GM23338 (cell line): ENCODE measurements around the gene MATR3. TPM values are rescaled to one million over a fixed set of nuclear protein-coding genes. Genes with fewer than 3 reads are reported as not detected.

ENCODE experiments used
- ATAC-seq: fragments of 200-7000 bp; cut with Tn5 transposase; 3 replicates; pipeline ENCODE4 v1.9.1; 2020
- DNase-seq: peaks from one replicate; pipeline ENCODE4 v3.0.0-alpha.2; 2015; ENCODE audit warnings: low spot score
- H2AFZ ChIP-seq: fragments of 200-600 bp; sonication (generic); 2 replicates; pipeline ENCODE4 v1.8.0; 2016; ENCODE audit warnings: antibody characterized with exemption, mild to moderate bottlenecking, moderate library complexity
- H3F3A ChIP-seq: fragments of 200-600 bp; sonication (generic); replicated peaks from 2 replicates; pipeline ENCODE4 v1.8.0; 2017; ENCODE audit warnings: antibody characterized with exemption, mixed run types, low read depth
- H3K27ac ChIP-seq: fragments of 200-600 bp; sonication (generic); 2 replicates; pipeline ENCODE4 v1.6.1; 2016; ENCODE audit warnings: low read depth
- H3K27me3 ChIP-seq: fragments of 200-600 bp; sonication (generic); 2 replicates; pipeline ENCODE4 v1.8.0; 2016; ENCODE audit warnings: mild to moderate bottlenecking, mixed run types, moderate library complexity; ENCODE audit not compliant: insufficient read depth
- H3K36me3 ChIP-seq: fragments of 200-600 bp; sonication (generic); 2 replicates; pipeline ENCODE4 v1.8.0; 2016; ENCODE audit warnings: mild to moderate bottlenecking; ENCODE audit not compliant: insufficient read depth
- H3K4me1 ChIP-seq: fragments of 200-600 bp; sonication (generic); 2 replicates; pipeline ENCODE4 v1.8.0; 2016; ENCODE audit warnings: mild to moderate bottlenecking, moderate library complexity; ENCODE audit not compliant: insufficient read depth
- H3K4me2 ChIP-seq: fragments of 200-600 bp; sonication (generic); 2 replicates; pipeline ENCODE4 v1.7.1; 2017; ENCODE audit warnings: mixed run types
- H3K4me3 ChIP-seq: fragments of 200-600 bp; sonication (generic); 2 replicates; pipeline ENCODE4 v1.6.1; 2016; ENCODE audit warnings: mixed run types
- H3K79me2 ChIP-seq: fragments of 200-600 bp; sonication (generic); replicated peaks from 2 replicates; pipeline ENCODE4 v1.8.0; 2017; ENCODE audit warnings: mild to moderate bottlenecking; ENCODE audit not compliant: insufficient read depth
- H3K9me2 ChIP-seq: fragments of 200-600 bp; sonication (generic); 2 replicates; pipeline ENCODE4 v1.8.0; 2017; ENCODE audit not compliant: insufficient read depth
- H4K20me1 ChIP-seq: fragments of 200-600 bp; sonication (generic); replicated peaks from 2 replicates; pipeline ENCODE4 v1.8.0; 2017; ENCODE audit warnings: mild to moderate bottlenecking; ENCODE audit not compliant: insufficient read depth
- H3K27ac Mint-ChIP-seq: 2 replicates; pipeline ENCODE4 v1.8.0; 2020; ENCODE audit warnings: inconsistent platforms, mild to moderate bottlenecking, moderate library complexity, mixed read lengths
- H3K27me3 Mint-ChIP-seq: 3 replicates; pipeline ENCODE4 v1.8.0; 2022; ENCODE audit warnings: low read depth, mild to moderate bottlenecking, moderate library complexity, mixed read lengths, inconsistent platforms; ENCODE audit not compliant: insufficient read depth, poor library complexity
- H3K36me3 Mint-ChIP-seq: 3 replicates; pipeline ENCODE4 v1.8.0; 2021; ENCODE audit warnings: low read depth, mild to moderate bottlenecking, inconsistent platforms, moderate library complexity, mixed read lengths
- H3K4me1 Mint-ChIP-seq: 3 replicates; pipeline ENCODE4 v1.8.0; 2020; ENCODE audit warnings: mild to moderate bottlenecking, inconsistent platforms, mixed read lengths
- H3K4me3 Mint-ChIP-seq: 3 replicates; pipeline ENCODE4 v1.8.0; 2021; ENCODE audit warnings: moderate library complexity, mild to moderate bottlenecking, inconsistent platforms, mixed read lengths
- H3K9me3 Mint-ChIP-seq: 3 replicates; pipeline ENCODE4 v1.8.0; 2020; ENCODE audit warnings: moderate library complexity, mild to moderate bottlenecking, inconsistent platforms, mixed read lengths
- CREB1 ChIP-seq: fragments of 250-450 bp; sonication (Bioruptor Pico); IDR thresholded peaks from 2 replicates; pipeline ENCODE4 v1.5.0; 2020; ENCODE audit warnings: low read depth, mild to moderate bottlenecking, moderate library complexity
- EZH2 ChIP-seq: fragments of 200-600 bp; sonication (generic); IDR thresholded peaks from one replicate; pipeline ENCODE4 v1.8.0; 2017; ENCODE audit warnings: antibody characterized with exemption, mild to moderate bottlenecking, low read depth; ENCODE audit not compliant: unreplicated experiment
- EZH2phosphoT487 ChIP-seq: fragments of 200-600 bp; sonication (generic); IDR thresholded peaks from one replicate; pipeline ENCODE4 v1.8.1; 2018; ENCODE audit warnings: antibody characterized with exemption; ENCODE audit not compliant: unreplicated experiment
- JUNB ChIP-seq: IDR thresholded peaks from one replicate; pipeline ENCODE4 v1.6.1; 2016; ENCODE audit warnings: antibody characterized with exemption; ENCODE audit not compliant: unreplicated experiment
- NANOG ChIP-seq: IDR thresholded peaks from 2 replicates; pipeline ENCODE4 v1.6.1; 2016; ENCODE audit warnings: antibody characterized with exemption, borderline replicate concordance
- POLR2AphosphoS5 ChIP-seq: IDR thresholded peaks from 2 replicates; pipeline ENCODE4 v1.6.1; 2016; ENCODE audit warnings: antibody characterized with exemption, low read depth
- ZNF114 ChIP-seq: fragments of 250-450 bp; sonication (Bioruptor Pico); IDR thresholded peaks from 2 replicates; pipeline ENCODE4 v1.5.0; 2020; ENCODE audit warnings: mild to moderate bottlenecking, moderate library complexity
- ZNF331 ChIP-seq: fragments of 250-450 bp; sonication (Bioruptor Pico); IDR thresholded peaks from 2 replicates; pipeline ENCODE4 v1.5.0; 2020; ENCODE audit warnings: low read depth, mild to moderate bottlenecking, moderate library complexity
- polyA plus RNA-seq: library from polyadenylated mRNA; unstranded; fragments of >200 nt; fragmentation: Nextera tagmentation; extraction: Ambion mirVana; gene quantifications from 2 replicates; pipeline ENCODE4 v1.2.1, GENCODE V29; 2016
- total RNA-seq: library from RNA; depleted of rRNA; stranded (reverse); fragments of >200 nt; shearing (Covaris generic); gene quantifications from 2 replicates; pipeline ENCODE4 v1.2.3, GENCODE V29; 2014
- TF ChIP-seq, protein P1 (sequence below): IDR thresholded peaks from one replicate; pipeline ENCODE4 v1.6.1; 2018; ENCODE audit warnings: antibody characterized with exemption; ENCODE audit not compliant: unreplicated experiment
- TF ChIP-seq, protein P2 (sequence below): fragments of 250-450 bp; sonication (Bioruptor Pico); IDR thresholded peaks from 2 replicates; pipeline ENCODE4 v1.5.0; 2020; ENCODE audit warnings: mild to moderate bottlenecking, moderate library complexity
- TF ChIP-seq, protein P3 (sequence below), 2 experiments: fragments of 200-600 bp in 1 of 2; sonication (generic) in 1 of 2; conservative IDR thresholded peaks; 2 replicates each; pipeline versions ENCODE4 v1.5.1 to v1.6.1; 2016 to 2017; ENCODE audit warnings: antibody characterized with exemption in 2 of 2, low read depth in 2 of 2, mild to moderate bottlenecking in 2 of 2, moderate library complexity in 1 of 2

MATR3 gene
- total and polyA plus RNA-seq, 2 experiments from 2014 or later = 278 to 506 TPM

DNA sequence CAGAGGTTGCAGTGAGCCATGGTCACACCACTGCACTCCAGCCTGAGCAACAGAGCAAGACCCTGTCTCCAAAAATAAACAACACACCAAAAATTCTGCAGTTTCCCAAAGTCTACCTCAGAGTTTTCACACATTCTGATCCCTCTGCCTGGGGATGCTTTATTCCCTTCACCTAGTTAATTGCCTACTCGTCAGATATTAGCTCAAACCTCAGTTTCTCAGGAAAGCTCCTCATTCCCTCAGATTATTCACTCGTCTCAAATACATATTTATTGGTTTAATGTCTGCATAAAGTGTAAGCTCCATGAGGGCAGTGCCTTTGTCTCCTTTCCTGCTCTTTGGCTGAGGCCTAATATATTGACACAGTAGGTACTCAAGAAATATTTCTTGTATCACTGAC, 2.5 kb upstream of the MATR3 start:
- H3K4me1 Mint-ChIP-seq = peaks cover 7% of the 10 kb centered on the region; the same call in 2 of the 3 replicates
- Histone ChIP-seq H3K79me2 (peaks cover 23% of the 10 kb centered on the region), H3K9me2 (no peaks in the 10 kb centered on the region), H3F3A (peaks cover 30% of the 10 kb centered on the region), H4K20me1 (peaks cover 6% of the 10 kb centered on the region; the same call in 1 of the 2 replicates), H2AFZ (no peak overlapping the region), H3K36me3 (no peaks in the 10 kb centered on the region), H3K4me3 (no peak overlapping the region), H3K4me1 (no peaks in the 10 kb centered on the region), H3K27ac (no peak overlapping the region; the same call in 1 of the 2 replicates), H3K27me3 (no peaks in the 10 kb centered on the region), H3K4me2 (no peak overlapping the region)
- H3K4me3 Mint-ChIP-seq = no peak overlapping the region
- no peak overlapping the region for H3K27ac Mint-ChIP-seq
- H3K9me3 Mint-ChIP-seq = 0 out of 3 replicates have a peak, but pooled peaks cover 6% of the 10 kb centered on the region
- no peak for TF ChIP-seq CREB1 (CRISPR knock-in tag)
- no peak for TF ChIP-seq JUNB
- TF ChIP-seq, protein P1, sequence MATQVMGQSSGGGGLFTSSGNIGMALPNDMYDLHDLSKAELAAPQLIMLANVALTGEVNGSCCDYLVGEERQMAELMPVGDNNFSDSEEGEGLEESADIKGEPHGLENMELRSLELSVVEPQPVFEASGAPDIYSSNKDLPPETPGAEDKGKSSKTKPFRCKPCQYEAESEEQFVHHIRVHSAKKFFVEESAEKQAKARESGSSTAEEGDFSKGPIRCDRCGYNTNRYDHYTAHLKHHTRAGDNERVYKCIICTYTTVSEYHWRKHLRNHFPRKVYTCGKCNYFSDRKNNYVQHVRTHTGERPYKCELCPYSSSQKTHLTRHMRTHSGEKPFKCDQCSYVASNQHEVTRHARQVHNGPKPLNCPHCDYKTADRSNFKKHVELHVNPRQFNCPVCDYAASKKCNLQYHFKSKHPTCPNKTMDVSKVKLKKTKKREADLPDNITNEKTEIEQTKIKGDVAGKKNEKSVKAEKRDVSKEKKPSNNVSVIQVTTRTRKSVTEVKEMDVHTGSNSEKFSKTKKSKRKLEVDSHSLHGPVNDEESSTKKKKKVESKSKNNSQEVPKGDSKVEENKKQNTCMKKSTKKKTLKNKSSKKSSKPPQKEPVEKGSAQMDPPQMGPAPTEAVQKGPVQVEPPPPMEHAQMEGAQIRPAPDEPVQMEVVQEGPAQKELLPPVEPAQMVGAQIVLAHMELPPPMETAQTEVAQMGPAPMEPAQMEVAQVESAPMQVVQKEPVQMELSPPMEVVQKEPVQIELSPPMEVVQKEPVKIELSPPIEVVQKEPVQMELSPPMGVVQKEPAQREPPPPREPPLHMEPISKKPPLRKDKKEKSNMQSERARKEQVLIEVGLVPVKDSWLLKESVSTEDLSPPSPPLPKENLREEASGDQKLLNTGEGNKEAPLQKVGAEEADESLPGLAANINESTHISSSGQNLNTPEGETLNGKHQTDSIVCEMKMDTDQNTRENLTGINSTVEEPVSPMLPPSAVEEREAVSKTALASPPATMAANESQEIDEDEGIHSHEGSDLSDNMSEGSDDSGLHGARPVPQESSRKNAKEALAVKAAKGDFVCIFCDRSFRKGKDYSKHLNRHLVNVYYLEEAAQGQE = no peak
- no peak for TF ChIP-seq POLR2AphosphoS5
- TF ChIP-seq NANOG = no peak
- no peak for TF ChIP-seq ZNF331 (CRISPR knock-in tag)
- TF ChIP-seq EZH2phosphoT487 = no peak
- no peak for ATAC-seq
- DNase-seq = no peak
- peaks cover 35% of the 10 kb centered on the region for H3K36me3 Mint-ChIP-seq
- H3K27me3 Mint-ChIP-seq = peaks cover 30% of the 10 kb centered on the region

DNA sequence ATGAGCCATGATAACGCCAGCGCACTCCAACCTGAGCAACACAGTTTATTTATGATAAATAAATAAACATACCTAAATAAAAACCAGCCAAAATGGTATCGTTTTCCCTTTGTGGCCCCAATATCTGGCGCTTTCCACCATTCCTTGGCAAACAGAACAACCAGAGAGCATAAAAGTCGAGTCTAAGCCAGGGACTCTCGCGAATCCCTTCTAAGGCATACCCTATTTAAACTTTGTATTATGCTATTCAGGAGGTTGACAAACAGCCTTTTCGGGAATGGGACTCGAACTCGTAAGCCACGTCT, 386 bp upstream of the MATR3 start:
- H3K27ac ChIP-seq = peak overlapping the region; percentile 97
- no peak for TF ChIP-seq ZNF114
- TF ChIP-seq EZH2 = no peak
- TF ChIP-seq, protein P2, sequence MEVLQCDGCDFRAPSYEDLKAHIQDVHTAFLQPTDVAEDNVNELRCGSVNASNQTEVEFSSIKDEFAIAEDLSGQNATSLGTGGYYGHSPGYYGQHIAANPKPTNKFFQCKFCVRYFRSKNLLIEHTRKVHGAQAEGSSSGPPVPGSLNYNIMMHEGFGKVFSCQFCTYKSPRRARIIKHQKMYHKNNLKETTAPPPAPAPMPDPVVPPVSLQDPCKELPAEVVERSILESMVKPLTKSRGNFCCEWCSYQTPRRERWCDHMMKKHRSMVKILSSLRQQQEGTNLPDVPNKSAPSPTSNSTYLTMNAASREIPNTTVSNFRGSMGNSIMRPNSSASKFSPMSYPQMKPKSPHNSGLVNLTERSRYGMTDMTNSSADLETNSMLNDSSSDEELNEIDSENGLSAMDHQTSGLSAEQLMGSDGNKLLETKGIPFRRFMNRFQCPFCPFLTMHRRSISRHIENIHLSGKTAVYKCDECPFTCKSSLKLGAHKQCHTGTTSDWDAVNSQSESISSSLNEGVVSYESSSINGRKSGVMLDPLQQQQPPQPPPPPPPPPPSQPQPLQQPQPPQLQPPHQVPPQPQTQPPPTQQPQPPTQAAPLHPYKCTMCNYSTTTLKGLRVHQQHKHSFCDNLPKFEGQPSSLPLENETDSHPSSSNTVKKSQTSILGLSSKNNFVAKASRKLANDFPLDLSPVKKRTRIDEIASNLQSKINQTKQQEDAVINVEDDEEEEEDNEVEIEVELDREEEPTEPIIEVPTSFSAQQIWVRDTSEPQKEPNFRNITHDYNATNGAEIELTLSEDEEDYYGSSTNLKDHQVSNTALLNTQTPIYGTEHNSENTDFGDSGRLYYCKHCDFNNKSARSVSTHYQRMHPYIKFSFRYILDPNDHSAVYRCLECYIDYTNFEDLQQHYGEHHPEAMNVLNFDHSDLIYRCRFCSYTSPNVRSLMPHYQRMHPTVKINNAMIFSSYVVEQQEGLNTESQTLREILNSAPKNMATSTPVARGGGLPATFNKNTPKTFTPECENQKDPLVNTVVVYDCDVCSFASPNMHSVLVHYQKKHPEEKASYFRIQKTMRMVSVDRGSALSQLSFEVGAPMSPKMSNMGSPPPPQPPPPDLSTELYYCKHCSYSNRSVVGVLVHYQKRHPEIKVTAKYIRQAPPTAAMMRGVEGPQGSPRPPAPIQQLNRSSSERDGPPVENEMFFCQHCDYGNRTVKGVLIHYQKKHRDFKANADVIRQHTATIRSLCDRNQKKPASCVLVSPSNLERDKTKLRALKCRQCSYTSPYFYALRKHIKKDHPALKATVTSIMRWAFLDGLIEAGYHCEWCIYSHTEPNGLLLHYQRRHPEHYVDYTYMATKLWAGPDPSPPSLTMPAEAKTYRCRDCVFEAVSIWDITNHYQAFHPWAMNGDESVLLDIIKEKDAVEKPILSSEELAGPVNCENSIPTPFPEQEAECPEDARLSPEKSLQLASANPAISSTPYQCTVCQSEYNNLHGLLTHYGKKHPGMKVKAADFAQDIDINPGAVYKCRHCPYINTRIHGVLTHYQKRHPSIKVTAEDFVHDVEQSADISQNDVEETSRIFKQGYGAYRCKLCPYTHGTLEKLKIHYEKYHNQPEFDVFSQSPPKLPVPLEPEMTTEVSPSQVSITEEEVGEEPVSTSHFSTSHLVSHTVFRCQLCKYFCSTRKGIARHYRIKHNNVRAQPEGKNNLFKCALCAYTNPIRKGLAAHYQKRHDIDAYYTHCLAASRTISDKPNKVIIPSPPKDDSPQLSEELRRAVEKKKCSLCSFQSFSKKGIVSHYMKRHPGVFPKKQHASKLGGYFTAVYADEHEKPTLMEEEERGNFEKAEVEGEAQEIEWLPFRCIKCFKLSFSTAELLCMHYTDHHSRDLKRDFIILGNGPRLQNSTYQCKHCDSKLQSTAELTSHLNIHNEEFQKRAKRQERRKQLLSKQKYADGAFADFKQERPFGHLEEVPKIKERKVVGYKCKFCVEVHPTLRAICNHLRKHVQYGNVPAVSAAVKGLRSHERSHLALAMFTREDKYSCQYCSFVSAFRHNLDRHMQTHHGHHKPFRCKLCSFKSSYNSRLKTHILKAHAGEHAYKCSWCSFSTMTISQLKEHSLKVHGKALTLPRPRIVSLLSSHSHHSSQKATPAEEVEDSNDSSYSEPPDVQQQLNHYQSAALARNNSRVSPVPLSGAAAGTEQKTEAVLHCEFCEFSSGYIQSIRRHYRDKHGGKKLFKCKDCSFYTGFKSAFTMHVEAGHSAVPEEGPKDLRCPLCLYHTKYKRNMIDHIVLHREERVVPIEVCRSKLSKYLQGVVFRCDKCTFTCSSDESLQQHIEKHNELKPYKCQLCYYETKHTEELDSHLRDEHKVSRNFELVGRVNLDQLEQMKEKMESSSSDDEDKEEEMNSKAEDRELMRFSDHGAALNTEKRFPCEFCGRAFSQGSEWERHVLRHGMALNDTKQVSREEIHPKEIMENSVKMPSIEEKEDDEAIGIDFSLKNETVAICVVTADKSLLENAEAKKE (CRISPR knock-in tag) = no peak
- no peak for TF ChIP-seq EZH2phosphoT487
- no peak for TF ChIP-seq NANOG
- TF ChIP-seq, protein P3, sequence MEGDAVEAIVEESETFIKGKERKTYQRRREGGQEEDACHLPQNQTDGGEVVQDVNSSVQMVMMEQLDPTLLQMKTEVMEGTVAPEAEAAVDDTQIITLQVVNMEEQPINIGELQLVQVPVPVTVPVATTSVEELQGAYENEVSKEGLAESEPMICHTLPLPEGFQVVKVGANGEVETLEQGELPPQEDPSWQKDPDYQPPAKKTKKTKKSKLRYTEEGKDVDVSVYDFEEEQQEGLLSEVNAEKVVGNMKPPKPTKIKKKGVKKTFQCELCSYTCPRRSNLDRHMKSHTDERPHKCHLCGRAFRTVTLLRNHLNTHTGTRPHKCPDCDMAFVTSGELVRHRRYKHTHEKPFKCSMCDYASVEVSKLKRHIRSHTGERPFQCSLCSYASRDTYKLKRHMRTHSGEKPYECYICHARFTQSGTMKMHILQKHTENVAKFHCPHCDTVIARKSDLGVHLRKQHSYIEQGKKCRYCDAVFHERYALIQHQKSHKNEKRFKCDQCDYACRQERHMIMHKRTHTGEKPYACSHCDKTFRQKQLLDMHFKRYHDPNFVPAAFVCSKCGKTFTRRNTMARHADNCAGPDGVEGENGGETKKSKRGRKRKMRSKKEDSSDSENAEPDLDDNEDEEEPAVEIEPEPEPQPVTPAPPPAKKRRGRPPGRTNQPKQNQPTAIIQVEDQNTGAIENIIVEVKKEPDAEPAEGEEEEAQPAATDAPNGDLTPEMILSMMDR (conservative IDR thresholded peaks at IDR 0.05; ENCODE audit: low read depth in 2 of 2) = no peak
- TF ChIP-seq POLR2AphosphoS5 = no peak
- no peak for TF ChIP-seq ZNF331 (CRISPR knock-in tag)
- TF ChIP-seq JUNB = no peak

More for the DNA sequence above, 386 bp upstream of the MATR3 start:
- Histone ChIP-seq H3K4me1 (peaks cover 21% of the 10 kb centered on the region), H3K27me3 (no peaks in the 10 kb centered on the region), H3K4me3 (peak overlapping the region; percentile 88), H2AFZ (no peak overlapping the region), H3K79me2 (peaks cover 44% of the 10 kb centered on the region), H3F3A (peaks cover 23% of the 10 kb centered on the region), H3K4me2 (peak overlapping the region; percentile 63), H3K36me3 (no peaks in the 10 kb centered on the region), H4K20me1 (peaks cover 27% of the 10 kb centered on the region), H3K9me2 (no peaks in the 10 kb centered on the region)
- Mint-ChIP-seq H3K36me3 (peaks cover 32% of the 10 kb centered on the region), H3K4me3 (peak overlapping the region; percentile 100), H3K4me1 (peaks cover 26% of the 10 kb centered on the region), H3K27me3 (peaks cover 26% of the 10 kb centered on the region), H3K27ac (peak overlapping the region; percentile 100), H3K9me3 (0 out of 3 replicates have a peak, but pooled peaks cover 6% of the 10 kb centered on the region)
- ATAC-seq (no peak), DNase-seq (no peak)
